ENCODE results near the gene KCND2.
A peak's percentile ranks its signal among the peaks of the same experiment; 100 is the strongest.

KCND2 gene

GRCh38 chr7:120742372-120742771 is 469.4 kb downstream of the KCND2 start:
- H3K9me3 Mint-ChIP-seq = no peaks in the 10 kb centered on the region
- no peak for TF ChIP-seq CTCF (IDR thresholded peaks at IDR 0.05; ENCODE audit: unreplicated experiment in 3 of 3)
- no peaks in the 10 kb centered on the region for H3K27me3 Mint-ChIP-seq (ENCODE audit: low read depth)
- peak overlapping the region in 1 of 3 experiments; percentile 43 for H3K4me3 Mint-ChIP-seq
- peak overlapping the region; percentile 5 to 21 (median 7) for H3K27ac Mint-ChIP-seq
- H3K36me3 Mint-ChIP-seq (ENCODE audit: low read depth) = no peaks in the 10 kb centered on the region
- H3K4me1 Mint-ChIP-seq = peaks cover 12% of the 10 kb centered on the region

- no peak overlapping the region for H3K4me3 Mint-ChIP-seq
- no peak overlapping the region for H3K27ac Mint-ChIP-seq
- no peaks in the 10 kb centered on the region for H3K9me3 Mint-ChIP-seq
- H3K4me1 Mint-ChIP-seq = peaks cover 12% of the 10 kb centered on the region
- H3K27me3 Mint-ChIP-seq (ENCODE audit: low read depth) = no peaks in the 10 kb centered on the region
- TF ChIP-seq CTCF (IDR thresholded peaks at IDR 0.05; ENCODE audit: unreplicated experiment in 3 of 3) = no peak
- H3K36me3 Mint-ChIP-seq (ENCODE audit: low read depth) = no peaks in the 10 kb centered on the region
Observed at GRCh38 chr7:120743128-120743527, 470.2 kb downstream of the KCND2 start.

GRCh38 chr7:120760050-120760449 is 487.1 kb downstream of the KCND2 start:
- Mint-ChIP-seq H3K36me3 (ENCODE audit: low read depth) (no peaks in the 10 kb centered on the region), H3K4me3 (no peak overlapping the region), H3K27ac (no peak overlapping the region), H3K9me3 (no peaks in the 10 kb centered on the region), H3K27me3 (ENCODE audit: low read depth) (no peaks in the 10 kb centered on the region), H3K4me1 (no peaks in the 10 kb centered on the region)
- no peak for TF ChIP-seq CTCF (IDR thresholded peaks at IDR 0.05; ENCODE audit: unreplicated experiment in 3 of 3)

GRCh38 chr7:120760851-120761250 is 487.9 kb downstream of the KCND2 start:
- Mint-ChIP-seq H3K27ac (no peak overlapping the region), H3K27me3 (ENCODE audit: low read depth) (no peaks in the 10 kb centered on the region), H3K4me1 (no peaks in the 10 kb centered on the region), H3K4me3 (no peak overlapping the region), H3K9me3 (no peaks in the 10 kb centered on the region), H3K36me3 (ENCODE audit: low read depth) (no peaks in the 10 kb centered on the region)
- no peak for TF ChIP-seq CTCF (IDR thresholded peaks at IDR 0.05; ENCODE audit: unreplicated experiment in 3 of 3)

GRCh38 chr7:120770206-120770605 is 497.2 kb downstream of the KCND2 start:
- H3K36me3 Mint-ChIP-seq (ENCODE audit: low read depth) = no peaks in the 10 kb centered on the region
- TF ChIP-seq CTCF (IDR thresholded peaks at IDR 0.05; ENCODE audit: unreplicated experiment in 3 of 3) = no peak
- H3K4me1 Mint-ChIP-seq = no peaks in the 10 kb centered on the region
- H3K27me3 Mint-ChIP-seq (ENCODE audit: low read depth) = no peaks in the 10 kb centered on the region
- H3K4me3 Mint-ChIP-seq = no peak overlapping the region
- H3K9me3 Mint-ChIP-seq = no peaks in the 10 kb centered on the region
- no peak overlapping the region for H3K27ac Mint-ChIP-seq

- H3K9me3 Mint-ChIP-seq = no peaks in the 10 kb centered on the region
Observed at GRCh38 chr7:120774481-120774880, 501.5 kb downstream of the KCND2 start.

More at GRCh38 chr7:120774481-120774880, 501.5 kb downstream of the KCND2 start:
- Mint-ChIP-seq H3K27me3 (ENCODE audit: low read depth) (no peaks in the 10 kb centered on the region), H3K4me1 (no peaks in the 10 kb centered on the region), H3K4me3 (no peak overlapping the region), H3K27ac (no peak overlapping the region), H3K36me3 (ENCODE audit: low read depth) (no peaks in the 10 kb centered on the region)
- TF ChIP-seq CTCF (IDR thresholded peaks at IDR 0.05; ENCODE audit: unreplicated experiment in 3 of 3) = no peak

Measured in nephron (organoid).